ENCODE measurements around the gene LGR5.
"Not testable (repeated sequence)": the region's sequence is repeated elsewhere in the genome, so short reads cannot be mapped to it uniquely, and the experiment has no call there.

Gene LGR5

GRCh38 chr12:71552728-71553501, 113.3 kb downstream of the LGR5 start:
- DNase-seq, result no peak

GRCh38 chr12:71555191-71555590, 115.6 kb downstream of the LGR5 start:
- no peak for DNase-seq

GRCh38 chr12:71555789-71556188, 116.2 kb downstream of the LGR5 start:
- not testable (repeated sequence) for DNase-seq

- no peak for DNase-seq
Observed at GRCh38 chr12:71556448-71556847, 116.8 kb downstream of the LGR5 start.

GRCh38 chr12:71556875-71557274, 117.3 kb downstream of the LGR5 start:
- no peak for DNase-seq

GRCh38 chr12:71558445-71558844, 118.8 kb downstream of the LGR5 start:
- DNase-seq, result no peak

GRCh38 chr12:71562676-71563595, 123.3 kb downstream of the LGR5 start:
- no peak for DNase-seq

- DNase-seq, result no peak
Observed at GRCh38 chr12:71565535-71565934, 125.9 kb downstream of the LGR5 start.

- no peak for DNase-seq
Observed at GRCh38 chr12:71566655-71567054, 127.1 kb downstream of the LGR5 start.

GRCh38 chr12:71567537-71567936, 127.9 kb downstream of the LGR5 start:
- DNase-seq, result peak; percentile 41

- DNase-seq, result not testable (repeated sequence)
Observed at GRCh38 chr12:71569885-71570284, 130.3 kb downstream of the LGR5 start.

GRCh38 chr12:71576496-71576895, 136.9 kb downstream of the LGR5 start:
- DNase-seq, result no peak

GRCh38 chr12:71578694-71579258, 139.2 kb downstream of the LGR5 start:
- DNase-seq, result no peak

GRCh38 chr12:71581206-71581605, 141.6 kb downstream of the LGR5 start:
- DNase-seq, result no peak

- no peak for DNase-seq
Observed at GRCh38 chr12:71582925-71583324, 143.3 kb downstream of the LGR5 start.

GRCh38 chr12:71584356-71584755, 144.8 kb downstream of the LGR5 start:
- no peak for DNase-seq

- no peak for DNase-seq
Observed at GRCh38 chr12:71585218-71585617, 145.6 kb downstream of the LGR5 start.

- DNase-seq, result no peak
Observed at GRCh38 chr12:71587012-71587411, 147.4 kb downstream of the LGR5 start.

GRCh38 chr12:71589478-71589881, 149.9 kb downstream of the LGR5 start:
- no peak for DNase-seq

- DNase-seq, result no peak
Observed at GRCh38 chr12:71591601-71592000, 152.0 kb downstream of the LGR5 start.

- no peak for DNase-seq
Observed at GRCh38 chr12:71592841-71593240, 153.2 kb downstream of the LGR5 start.

- DNase-seq, result peak; percentile 51
Observed at GRCh38 chr12:71594214-71594948, 154.8 kb downstream of the LGR5 start.

GRCh38 chr12:71599210-71599609, 159.6 kb downstream of the LGR5 start:
- no peak for DNase-seq

All from hematopoietic multipotent progenitor cell treated with erythropoietin and hydrocortisone succinate and interleukin-3 and kit ligand, for 8 days (in vitro differentiated cells).